ENCODE measurements around the gene TMEM17. TPM values are rescaled to one million over a fixed set of nuclear protein-coding genes. Genes with fewer than 3 reads are reported as not detected.

Gene TMEM17
- total RNA-seq, 1 donor from 2014 or later, result 4.2 TPM

GRCh38 chr2:62474176-62474575 lies 31.8 kb downstream of the TMEM17 start:
- Mint-ChIP-seq H3K4me1 (ENCODE audit: unreplicated experiment) (peaks cover 31% of the 10 kb centered on the region), H3K4me3 (no peak overlapping the region), H3K36me3 (no peaks in the 10 kb centered on the region), H3K27me3 (peaks cover 2% of the 10 kb centered on the region), H3K9me3 (no peaks in the 10 kb centered on the region), H3K27ac (no peak overlapping the region)
- TF ChIP-seq, protein P1, sequence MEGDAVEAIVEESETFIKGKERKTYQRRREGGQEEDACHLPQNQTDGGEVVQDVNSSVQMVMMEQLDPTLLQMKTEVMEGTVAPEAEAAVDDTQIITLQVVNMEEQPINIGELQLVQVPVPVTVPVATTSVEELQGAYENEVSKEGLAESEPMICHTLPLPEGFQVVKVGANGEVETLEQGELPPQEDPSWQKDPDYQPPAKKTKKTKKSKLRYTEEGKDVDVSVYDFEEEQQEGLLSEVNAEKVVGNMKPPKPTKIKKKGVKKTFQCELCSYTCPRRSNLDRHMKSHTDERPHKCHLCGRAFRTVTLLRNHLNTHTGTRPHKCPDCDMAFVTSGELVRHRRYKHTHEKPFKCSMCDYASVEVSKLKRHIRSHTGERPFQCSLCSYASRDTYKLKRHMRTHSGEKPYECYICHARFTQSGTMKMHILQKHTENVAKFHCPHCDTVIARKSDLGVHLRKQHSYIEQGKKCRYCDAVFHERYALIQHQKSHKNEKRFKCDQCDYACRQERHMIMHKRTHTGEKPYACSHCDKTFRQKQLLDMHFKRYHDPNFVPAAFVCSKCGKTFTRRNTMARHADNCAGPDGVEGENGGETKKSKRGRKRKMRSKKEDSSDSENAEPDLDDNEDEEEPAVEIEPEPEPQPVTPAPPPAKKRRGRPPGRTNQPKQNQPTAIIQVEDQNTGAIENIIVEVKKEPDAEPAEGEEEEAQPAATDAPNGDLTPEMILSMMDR (conservative IDR thresholded peaks at IDR 0.05), result no peak
- DNase-seq (ENCODE audit: extremely low spot score, unreplicated experiment), result no peak

DNA sequence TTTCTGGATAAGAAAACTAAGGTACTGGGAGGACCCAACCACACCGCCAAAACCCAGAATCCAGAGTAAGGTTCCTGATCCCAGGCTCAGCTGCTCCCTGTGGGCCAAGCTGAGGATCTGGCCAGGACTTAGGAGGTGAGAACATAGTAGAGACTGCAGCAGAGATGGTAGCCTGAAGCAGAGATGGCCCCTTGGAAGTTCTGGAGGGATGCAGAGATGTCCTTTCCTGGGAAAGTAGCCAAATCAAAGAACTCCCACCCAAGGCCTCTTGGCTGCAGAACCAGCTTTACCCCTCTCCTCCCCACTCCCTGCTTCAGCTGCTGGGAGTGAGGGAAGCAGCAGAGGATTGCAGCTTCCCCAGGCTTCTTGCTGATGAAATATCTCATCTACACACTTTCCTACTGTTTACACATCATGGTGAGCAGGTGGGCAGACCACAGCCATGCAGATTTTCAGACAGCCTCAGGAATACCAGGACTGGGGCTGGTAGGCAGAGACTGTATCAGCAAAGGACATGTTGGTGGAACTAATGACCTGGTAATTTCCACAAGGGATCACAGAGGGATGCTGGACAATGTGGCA lies 32.7 kb downstream of the TMEM17 start:
- H3K4me1 Mint-ChIP-seq (ENCODE audit: unreplicated experiment), result peaks cover 31% of the 10 kb centered on the region
- no peak overlapping the region for H3K27ac Mint-ChIP-seq
- H3K4me3 Mint-ChIP-seq, result no peak overlapping the region
- H3K27me3 Mint-ChIP-seq, result no peaks in the 10 kb centered on the region
- TF ChIP-seq, protein P1 (conservative IDR thresholded peaks at IDR 0.05), result no peak
- no peaks in the 10 kb centered on the region for H3K36me3 Mint-ChIP-seq
- H3K9me3 Mint-ChIP-seq, result no peaks in the 10 kb centered on the region
- no peak for DNase-seq (ENCODE audit: extremely low spot score, unreplicated experiment)

DNA sequence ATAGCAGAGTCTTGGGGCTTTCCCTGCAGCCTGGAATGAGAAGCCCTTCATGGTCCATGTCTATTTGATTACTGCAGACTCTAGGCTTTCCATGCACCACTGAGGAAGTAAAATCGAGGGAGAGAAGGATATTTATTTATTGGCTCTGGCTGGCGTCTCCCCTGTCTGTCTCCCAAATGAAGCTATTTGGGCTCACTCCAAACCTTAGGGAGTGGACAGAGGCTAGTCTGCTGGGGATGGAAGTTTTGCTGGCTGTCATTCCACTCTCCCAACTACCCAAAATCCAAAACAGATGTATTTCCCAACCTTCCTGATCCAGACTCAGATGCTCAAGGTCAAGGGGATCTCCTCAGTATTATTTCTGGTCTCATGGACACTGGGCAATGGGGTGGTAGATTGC lies 33.7 kb downstream of the TMEM17 start:
- Mint-ChIP-seq H3K9me3 (no peaks in the 10 kb centered on the region), H3K27ac (no peak overlapping the region), H3K4me3 (no peak overlapping the region), H3K4me1 (ENCODE audit: unreplicated experiment) (peaks cover 24% of the 10 kb centered on the region), H3K36me3 (no peaks in the 10 kb centered on the region), H3K27me3 (no peaks in the 10 kb centered on the region)
- no peak for DNase-seq (ENCODE audit: extremely low spot score, unreplicated experiment)
- TF ChIP-seq, protein P1 (conservative IDR thresholded peaks at IDR 0.05), result no peak

DNA sequence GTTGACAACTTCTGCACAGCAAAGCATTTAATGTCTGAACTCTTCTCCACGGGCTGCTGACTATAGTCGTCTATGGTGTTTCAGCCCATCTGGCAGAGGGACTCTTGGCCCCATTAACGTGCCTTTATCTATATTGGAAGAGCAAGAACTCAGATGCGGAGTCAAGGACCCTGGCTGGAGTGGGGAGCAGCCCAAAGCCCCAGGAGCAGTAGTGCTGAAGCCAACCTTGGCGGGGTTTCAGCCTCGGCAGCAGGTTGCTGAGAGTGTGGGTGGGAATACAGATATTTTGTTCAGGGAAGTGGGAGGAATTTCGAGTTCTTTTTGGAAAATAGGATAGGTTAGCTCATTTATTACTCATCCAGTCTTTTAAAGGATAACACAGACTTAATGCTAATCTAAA lies 34.2 kb downstream of the TMEM17 start:
- Mint-ChIP-seq H3K4me3 (no peak overlapping the region), H3K36me3 (no peaks in the 10 kb centered on the region), H3K27ac (no peak overlapping the region), H3K4me1 (ENCODE audit: unreplicated experiment) (peaks cover 23% of the 10 kb centered on the region), H3K9me3 (no peaks in the 10 kb centered on the region), H3K27me3 (no peaks in the 10 kb centered on the region)
- DNase-seq (ENCODE audit: extremely low spot score, unreplicated experiment), result no peak
- TF ChIP-seq, protein P1 (conservative IDR thresholded peaks at IDR 0.05), result no peak

GRCh38 chr2:62471404-62471803 lies 34.6 kb downstream of the TMEM17 start:
- Mint-ChIP-seq H3K27ac (no peak overlapping the region), H3K9me3 (no peaks in the 10 kb centered on the region), H3K36me3 (no peaks in the 10 kb centered on the region), H3K4me1 (ENCODE audit: unreplicated experiment) (peaks cover 19% of the 10 kb centered on the region), H3K27me3 (no peaks in the 10 kb centered on the region), H3K4me3 (no peak overlapping the region)
- DNase-seq (ENCODE audit: extremely low spot score, unreplicated experiment), result no peak
- TF ChIP-seq, protein P1 (conservative IDR thresholded peaks at IDR 0.05), result no peak

DNA sequence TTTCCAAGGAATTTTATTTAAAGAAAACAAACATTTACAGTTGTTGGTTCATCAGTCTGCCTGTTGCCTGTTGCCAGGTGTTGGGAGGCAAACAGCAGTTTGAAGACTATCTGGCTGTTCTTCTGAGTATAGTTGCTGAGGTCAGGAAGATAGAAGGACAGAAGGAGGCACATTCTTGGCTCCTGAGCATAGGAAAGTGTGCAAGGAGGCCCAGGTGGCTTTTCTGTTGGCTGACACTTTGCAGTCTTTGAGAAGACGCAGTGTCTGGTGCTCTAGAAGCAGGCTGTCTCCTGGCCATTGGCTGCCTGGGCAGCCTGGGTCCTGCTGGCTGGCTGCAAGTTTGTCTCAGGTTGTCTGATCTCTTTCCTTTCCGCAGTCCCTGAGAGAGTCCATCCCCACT lies 36.4 kb downstream of the TMEM17 start:
- no peaks in the 10 kb centered on the region for H3K36me3 Mint-ChIP-seq
- H3K27ac Mint-ChIP-seq, result no peak overlapping the region
- no peak overlapping the region for H3K4me3 Mint-ChIP-seq
- H3K27me3 Mint-ChIP-seq, result no peaks in the 10 kb centered on the region
- H3K4me1 Mint-ChIP-seq (ENCODE audit: unreplicated experiment), result peaks cover 10% of the 10 kb centered on the region
- DNase-seq (ENCODE audit: extremely low spot score, unreplicated experiment), result no peak
- H3K9me3 Mint-ChIP-seq, result no peaks in the 10 kb centered on the region
- TF ChIP-seq, protein P1 (conservative IDR thresholded peaks at IDR 0.05), result no peak

All from type B pancreatic cell (in vitro differentiated cells).